HG03565 (cell line): ENCODE results near the gene KCNJ6.
"Not testable (repeated sequence)": the region's sequence is repeated elsewhere in the genome, so short reads cannot be mapped to it uniquely, and the experiment has no call there.

Experiments used
- ATAC-seq: cut with Tn5 transposase; IDR thresholded peaks from one replicate; pipeline ENCODE4 v1.9.1; 2021; ENCODE audit warnings: mild to moderate bottlenecking, moderate library complexity; ENCODE audit not compliant: unreplicated experiment

The KCNJ6 gene

GRCh38 chr21:37916310-37917051 lies at the start of gene KCNJ6:
Gene KCNJ6 (minus strand): TSS chr21:37916457. CDS start chr21:37840682, 75,775 bp downstream.
- ATAC-seq, result no peak

- no peak for ATAC-seq
Observed at GRCh38 chr21:37965088-37965805, 49.0 kb upstream of the KCNJ6 start.

GRCh38 chr21:37958537-37958936 lies 42.3 kb upstream of the KCNJ6 start:
- no peak for ATAC-seq

DNA sequence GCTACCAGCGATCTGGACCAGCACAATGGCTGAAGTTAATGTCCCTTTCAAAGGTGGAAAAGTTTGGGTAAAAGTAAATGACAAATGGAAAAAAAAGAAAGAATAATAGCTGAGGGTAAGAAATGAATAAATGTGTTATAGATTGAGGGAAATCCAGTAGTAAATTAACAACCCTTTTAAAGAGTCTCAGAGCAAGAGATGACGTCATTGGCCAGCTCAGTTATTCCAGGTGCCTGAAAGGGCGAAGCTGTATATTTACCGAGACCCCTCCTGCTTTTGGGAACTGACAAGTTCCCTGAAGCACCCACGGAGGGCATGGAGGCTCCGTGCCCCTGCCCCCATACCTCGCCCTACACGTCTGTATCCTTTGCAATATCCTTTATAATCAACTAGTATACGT lies 40.5 kb upstream of the KCNJ6 start:
- ATAC-seq, result no peak

DNA sequence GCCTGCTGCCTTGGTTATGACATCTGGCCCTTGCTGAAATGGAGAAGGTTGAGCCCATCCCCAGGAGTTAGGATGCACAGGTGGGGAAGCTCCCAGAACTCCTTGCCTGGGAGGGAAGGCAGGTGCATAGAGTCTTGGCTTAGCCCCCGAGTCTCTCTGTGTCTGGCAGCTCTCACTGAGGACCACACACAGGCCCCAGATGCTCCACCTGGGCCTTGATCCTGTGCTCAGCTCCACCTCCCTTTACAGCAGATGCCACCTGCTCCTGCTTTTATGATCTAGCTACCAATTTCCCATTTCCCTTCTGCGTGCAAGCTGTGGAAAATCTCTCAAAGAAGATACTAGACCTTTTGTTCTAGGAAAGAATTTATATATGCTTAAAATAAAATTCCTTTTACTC lies 28.8 kb upstream of the KCNJ6 start:
- no peak for ATAC-seq

- no peak for ATAC-seq
Observed at GRCh38 chr21:37944496-37944895, 28.2 kb upstream of the KCNJ6 start.

- no peak for ATAC-seq
Observed at GRCh38 chr21:37940691-37941090, 24.4 kb upstream of the KCNJ6 start.

DNA sequence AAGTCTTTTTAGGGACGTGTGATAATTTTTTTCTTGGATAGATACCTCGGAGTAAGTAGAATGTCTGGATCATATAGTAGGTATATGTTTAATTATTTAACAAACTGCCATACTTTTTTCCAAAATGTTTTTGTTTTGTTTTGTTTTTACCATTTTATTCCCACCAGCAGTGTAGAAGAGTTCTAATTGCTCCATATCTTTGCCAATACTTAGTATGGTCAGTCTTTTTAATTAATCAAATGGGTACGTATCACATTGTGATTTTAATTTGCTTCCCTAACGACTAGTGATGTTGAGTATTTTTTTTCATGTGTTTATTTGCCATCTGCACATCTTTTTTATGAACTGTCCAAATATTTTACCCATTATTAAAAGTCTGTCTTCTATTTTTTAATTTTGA lies 23.6 kb upstream of the KCNJ6 start:
- no peak for ATAC-seq

DNA sequence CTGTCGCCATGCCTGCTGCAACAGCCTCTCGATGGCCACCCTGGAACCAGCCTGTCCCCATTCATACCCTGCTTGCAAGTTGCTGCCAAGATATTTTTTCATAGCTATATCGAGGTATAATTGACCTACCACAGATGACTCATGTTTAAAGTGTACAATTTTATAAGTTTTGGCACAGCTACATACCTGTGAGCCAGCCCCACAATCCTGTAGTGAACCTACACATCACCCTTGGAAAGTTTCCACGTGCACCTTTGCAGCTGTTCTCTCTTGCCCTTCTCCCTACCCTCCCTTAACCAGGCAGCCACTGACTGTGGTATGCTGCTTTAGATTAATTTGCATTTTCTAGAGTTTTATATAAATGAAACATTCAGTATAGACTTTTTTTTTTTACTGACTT lies 23.0 kb upstream of the KCNJ6 start:
- ATAC-seq, result no peak

DNA sequence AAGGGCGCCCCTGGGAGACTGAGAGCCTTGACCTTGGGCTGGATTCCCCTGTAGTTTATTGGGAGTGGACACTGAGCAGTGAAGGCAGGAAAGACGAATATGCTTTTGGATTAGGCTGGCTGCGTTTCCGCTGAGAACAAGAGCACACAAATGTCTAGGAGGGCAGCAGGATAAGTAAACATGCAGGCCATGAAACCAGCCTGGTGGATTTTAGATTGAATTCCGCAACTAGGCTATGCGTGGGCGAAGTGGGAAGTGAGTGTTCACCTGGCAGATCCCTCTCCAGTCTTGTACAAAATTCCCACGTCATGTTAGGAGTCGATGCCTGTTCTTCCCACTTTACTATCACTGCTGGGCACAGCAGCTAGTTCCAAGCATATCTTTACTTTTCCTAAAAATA lies 21.4 kb upstream of the KCNJ6 start:
- ATAC-seq, result no peak

- ATAC-seq, result no peak
Observed at GRCh38 chr21:37936010-37936785, 19.9 kb upstream of the KCNJ6 start.

GRCh38 chr21:37932936-37933335 lies 16.7 kb upstream of the KCNJ6 start:
- ATAC-seq, result no peak

- ATAC-seq, result no peak
Observed at GRCh38 chr21:37927711-37928110, 11.5 kb upstream of the KCNJ6 start.

DNA sequence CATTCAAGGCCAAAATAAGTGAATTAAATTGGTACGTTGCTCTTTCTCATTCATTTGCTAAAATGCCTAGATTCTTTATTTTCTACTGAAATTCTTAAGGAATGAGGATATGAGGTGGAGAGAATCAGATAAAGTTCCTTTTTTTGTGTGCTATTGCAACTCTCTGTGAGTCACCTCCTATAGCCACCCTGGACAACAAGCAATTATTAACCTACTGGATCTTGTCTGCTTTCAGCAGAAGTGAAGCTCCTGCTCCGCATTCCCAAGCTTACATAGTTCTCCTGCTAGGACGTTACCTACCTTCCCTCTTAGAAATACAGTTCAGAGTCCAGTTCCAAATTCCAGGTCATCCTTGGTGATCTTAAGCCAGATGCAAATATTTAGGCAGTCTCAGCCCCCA lies 4.8 kb upstream of the KCNJ6 start:
- ATAC-seq, result no peak

DNA sequence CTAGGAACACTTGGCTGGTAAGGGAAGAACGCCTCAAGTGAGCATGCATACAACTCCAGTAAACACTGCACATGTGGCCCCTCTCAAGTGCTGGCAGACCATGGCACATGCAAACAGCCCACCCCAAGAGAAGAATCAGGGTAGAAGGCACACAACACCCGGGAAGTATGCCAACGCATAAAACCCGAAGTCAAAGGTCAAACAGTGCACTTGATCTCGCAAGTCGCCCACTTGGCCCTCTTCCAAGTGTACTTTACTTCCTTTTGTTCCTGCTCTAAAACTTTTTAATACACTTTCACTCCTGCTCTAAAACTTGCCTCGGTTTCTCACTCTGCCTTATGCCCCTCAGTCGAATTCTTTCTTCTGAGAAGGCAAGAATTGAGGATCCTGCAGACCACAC lies 4.0 kb upstream of the KCNJ6 start:
- ATAC-seq, result not testable (repeated sequence)

GRCh38 chr21:37917612-37918011 lies 1.4 kb upstream of the KCNJ6 start:
- no peak for ATAC-seq

GRCh38 chr21:37915941-37916309 lies 332 bp downstream of the KCNJ6 start:
- no peak for ATAC-seq

DNA sequence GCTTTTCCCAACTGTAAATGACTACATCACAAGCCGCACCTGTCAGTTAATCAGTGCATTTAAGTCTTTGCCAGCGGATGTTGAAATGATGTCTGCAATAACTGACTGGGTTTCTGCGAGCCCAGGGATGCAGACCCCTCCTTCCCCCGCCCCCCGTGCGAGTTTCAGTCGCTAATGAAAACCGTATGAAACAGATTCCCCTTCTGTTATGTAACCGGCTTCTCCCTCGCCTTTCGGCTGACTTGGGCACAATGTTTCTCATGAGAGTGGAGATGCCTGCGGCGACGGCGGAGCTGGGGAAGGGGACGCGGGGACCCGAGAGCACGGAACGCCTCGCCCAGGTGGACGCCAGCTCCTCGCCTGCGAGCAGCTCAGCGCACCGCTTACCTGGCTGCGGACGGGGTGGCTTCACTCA lies 753 bp downstream of the KCNJ6 start:
- ATAC-seq, result no peak

DNA sequence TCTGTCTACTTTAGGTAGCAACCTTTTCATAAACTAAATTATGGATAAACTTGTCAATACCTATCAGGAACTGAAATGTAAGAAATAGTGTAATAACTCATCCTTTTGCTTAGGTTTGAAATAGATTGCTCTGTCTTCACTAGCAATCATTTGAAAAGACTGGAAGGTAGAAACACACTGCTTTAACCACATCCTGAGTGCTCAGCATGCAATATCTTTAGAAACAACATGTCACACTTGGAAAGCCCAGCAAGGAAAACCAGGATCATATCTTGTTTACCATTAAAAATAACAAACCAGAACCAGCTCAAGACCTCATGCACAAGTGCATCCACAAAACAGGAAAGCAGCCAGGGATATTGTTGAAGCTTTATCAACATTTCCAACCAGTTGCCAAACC lies 3.6 kb downstream of the KCNJ6 start:
- ATAC-seq, result no peak

GRCh38 chr21:37909936-37910335 lies 6.3 kb downstream of the KCNJ6 start:
- ATAC-seq, result no peak

DNA sequence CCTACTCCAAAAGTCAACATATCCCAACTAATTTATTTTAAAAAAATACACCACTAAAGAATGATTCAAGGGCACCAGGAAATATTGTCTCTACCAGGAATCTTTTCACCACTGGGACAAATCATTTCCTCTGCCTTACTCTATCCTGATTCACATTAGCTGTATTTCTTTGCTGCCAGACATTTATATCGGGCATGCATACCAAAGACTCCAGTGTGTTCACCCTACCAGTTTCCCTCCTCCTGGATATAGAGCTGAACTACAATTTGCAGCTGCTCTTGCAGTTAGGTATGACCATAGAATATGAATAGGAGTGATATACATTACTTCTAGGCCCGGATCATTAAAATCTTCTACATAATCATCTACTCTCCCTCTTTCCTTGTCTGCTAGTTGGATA lies 7.6 kb downstream of the KCNJ6 start:
- no peak for ATAC-seq

- no peak for ATAC-seq
Observed at GRCh38 chr21:37907076-37907475, 9.2 kb downstream of the KCNJ6 start.
